Neuronal stem cell (in vitro differentiated cells): ENCODE data around the gene SPRED1. TPM values are rescaled to one million over a fixed set of nuclear protein-coding genes. Genes with fewer than 3 reads are reported as not detected.
A peak's percentile ranks its signal among the peaks of the same experiment; 100 is the strongest.

ENCODE experiments used
- DNase-seq: peaks from one replicate; pipeline ENCODE4 v3.0.0-alpha.2; 2013; ENCODE audit warnings: low spot score
- H2AFZ ChIP-seq: one replicate; pipeline ENCODE4 v1.6.1; 2013; ENCODE audit warnings: mild to moderate bottlenecking, low read length, inconsistent platforms
- H2AK5ac ChIP-seq: 2 replicates; pipeline ENCODE4 v1.6.1; 2013; ENCODE audit warnings: low read depth, mild to moderate bottlenecking, inconsistent platforms, low read length, moderate library complexity, mixed read lengths
- H2BK120ac ChIP-seq: 2 replicates; pipeline ENCODE4 v1.6.1; 2013; ENCODE audit warnings: low read depth, mild to moderate bottlenecking, inconsistent platforms, low read length, moderate library complexity, mixed read lengths
- H2BK12ac ChIP-seq: one replicate; pipeline ENCODE4 v1.6.1; 2013; ENCODE audit warnings: low read length, inconsistent platforms
- H2BK15ac ChIP-seq: 2 replicates; pipeline ENCODE4 v1.6.1; 2013; ENCODE audit warnings: mild to moderate bottlenecking, low read length, inconsistent platforms, mixed read lengths
- H2BK5ac ChIP-seq: one replicate; pipeline ENCODE4 v1.6.1; 2013; ENCODE audit warnings: inconsistent platforms, mild to moderate bottlenecking, low read length, moderate library complexity
- H3K14ac ChIP-seq: one replicate; pipeline ENCODE4 v1.6.1; 2013; ENCODE audit warnings: low read length, inconsistent platforms
- H3K18ac ChIP-seq: 2 replicates; pipeline ENCODE4 v1.6.1; 2013; ENCODE audit warnings: low read length, inconsistent platforms
- H3K23ac ChIP-seq: 2 replicates; pipeline ENCODE4 v1.6.1; 2013; ENCODE audit warnings: low read depth, mild to moderate bottlenecking, mixed read lengths, low read length, inconsistent platforms; ENCODE audit not compliant: poor library complexity
- H3K27ac ChIP-seq: replicated peaks from 3 replicates; pipeline ENCODE4 v1.5.1; 2013; ENCODE audit warnings: low read length, inconsistent platforms
- H3K27me3 ChIP-seq, 3 experiments: 2 replicates each; pipeline ENCODE4 v1.6.1; 2013; ENCODE audit warnings: low read length in 3 of 3, mild to moderate bottlenecking in 2 of 3, inconsistent platforms in 1 of 3, low read depth in 1 of 3, mixed read lengths in 1 of 3, moderate library complexity in 1 of 3; ENCODE audit not compliant: control insufficient read depth in 3 of 3, insufficient read depth in 3 of 3
- H3K36me3 ChIP-seq, 2 donors: replicated peaks in 1 of 2; 2 replicates each; pipeline ENCODE4 v1.6.1; 2013; ENCODE audit warnings: low read length in 2 of 2; ENCODE audit not compliant: control insufficient read depth in 2 of 2, insufficient read depth in 2 of 2
- H3K4ac ChIP-seq: 2 replicates; pipeline ENCODE4 v1.6.1; 2013; ENCODE audit warnings: inconsistent platforms, mild to moderate bottlenecking, low read length, moderate library complexity
- H3K4me1 ChIP-seq, 2 donors: 1 replicate in 1 of 2; 2 replicates in 1 of 2; pipeline ENCODE4 v1.6.1; 2013; ENCODE audit warnings: low read length in 2 of 2, low read depth in 1 of 2; ENCODE audit not compliant: control insufficient read depth in 2 of 2, insufficient read depth in 1 of 2
- H3K4me2 ChIP-seq: one replicate; pipeline ENCODE4 v1.6.1; 2013; ENCODE audit warnings: mild to moderate bottlenecking, low read length, inconsistent platforms; ENCODE audit not compliant: insufficient read depth, poor library complexity, severe bottlenecking
- H3K4me3 ChIP-seq, 2 donors: 2 replicates each; pipeline ENCODE4 v1.5.1; 2013; ENCODE audit warnings: low read length in 2 of 2, mild to moderate bottlenecking in 2 of 2, inconsistent platforms in 1 of 2, moderate library complexity in 1 of 2
- H3K79me1 ChIP-seq: one replicate; pipeline ENCODE4 v1.6.1; 2013; ENCODE audit warnings: low read depth, mild to moderate bottlenecking, inconsistent platforms, low read length, moderate library complexity
- H3K9ac ChIP-seq: one replicate; pipeline ENCODE4 v1.6.1; 2013; ENCODE audit warnings: mild to moderate bottlenecking, low read depth, low read length, inconsistent platforms; ENCODE audit not compliant: poor library complexity
- H3K9me3 ChIP-seq, 2 donors: replicated peaks in 1 of 2; 2 replicates each; pipeline versions ENCODE3 to v1.6.1; 2013; ENCODE audit warnings: low read length in 2 of 2, mild to moderate bottlenecking in 2 of 2, inconsistent platforms in 1 of 2, low read depth in 1 of 2, mixed read lengths in 1 of 2, moderate library complexity in 1 of 2; ENCODE audit not compliant: control insufficient read depth in 2 of 2, insufficient read depth in 1 of 2
- H4K8ac ChIP-seq: one replicate; pipeline ENCODE4 v1.6.1; 2013; ENCODE audit warnings: low read depth, mild to moderate bottlenecking, inconsistent platforms, low read length, moderate library complexity
- H4K91ac ChIP-seq: one replicate; pipeline ENCODE4 v1.6.1; 2013; ENCODE audit warnings: low read length, low read depth, mild to moderate bottlenecking, inconsistent platforms; ENCODE audit not compliant: poor library complexity
- WGBS, 2 donors: extraction: QIAGEN DNeasy Blood & Tissue Kit; methylation state at CpG; one replicate each; pipeline ENCODE4 v1.1.7; 2013; ENCODE audit warnings: missing lambda C conversion rate in 2 of 2, mixed read lengths in 1 of 2; ENCODE audit not compliant: insufficient read length in 2 of 2, insufficient replicate concordance in 1 of 2; ENCODE audit errors: extremely low coverage in 2 of 2; 5-methylcytosine and 5-hydroxymethylcytosine counted together
- polyA plus RNA-seq, 2 experiments: library from polyadenylated mRNA; stranded (reverse); fragments of 200-250 nt; gene quantifications; one replicate each; pipeline ENCODE4 v1.2.3, GENCODE V29; 2013

The SPRED1 gene
- polyA plus RNA-seq (2013, experiment 1 of 2), result 20.9 TPM
- 21.3 TPM for polyA plus RNA-seq (2013, experiment 2 of 2)

DNA sequence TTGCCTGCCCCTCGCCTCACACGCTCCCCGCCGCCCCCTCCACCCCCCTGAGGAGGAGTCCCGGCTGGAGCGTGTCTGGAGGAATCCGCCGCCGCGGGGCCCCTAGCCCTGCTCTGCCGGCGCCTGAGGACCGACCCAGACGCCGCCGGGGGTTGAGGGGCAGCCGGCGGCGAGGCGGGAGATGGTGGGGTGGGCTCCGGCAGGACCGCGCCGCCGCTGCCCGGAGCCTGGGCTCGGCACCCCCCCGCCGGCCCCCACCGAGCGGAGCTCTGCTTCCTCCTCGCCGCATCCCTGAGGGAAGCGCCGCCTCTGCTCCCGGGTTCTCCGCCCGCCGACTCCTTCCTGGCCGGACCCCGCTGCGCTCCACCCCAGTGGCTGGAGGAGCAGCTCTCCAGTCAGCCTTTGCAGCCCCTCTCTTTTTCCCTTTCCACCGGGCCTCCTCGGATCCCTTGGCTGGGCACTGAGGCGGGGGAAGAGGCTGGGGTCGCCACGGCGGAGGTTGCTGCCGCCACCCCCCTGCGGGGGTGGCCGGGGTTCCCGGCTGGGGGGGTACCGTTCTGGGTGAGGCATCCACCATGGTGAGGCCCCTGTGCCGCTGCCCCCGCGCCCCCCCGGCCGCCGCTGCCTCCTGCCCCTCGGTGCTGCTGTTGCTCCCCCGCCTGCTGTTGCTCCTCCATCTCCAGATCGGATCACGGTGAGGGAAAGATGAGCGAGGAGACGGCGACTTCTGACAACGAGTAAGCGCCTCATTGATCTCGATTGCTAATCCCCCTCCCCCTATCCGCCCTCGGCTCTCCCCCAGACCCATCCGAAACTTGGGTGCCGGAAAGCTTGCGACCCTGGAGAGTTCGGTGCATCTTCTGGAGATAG, at the start of gene SPRED1:
TSS of gene SPRED1 (plus strand) at position 356 of the 870 bp plus-strand sequence. CDS start at position 706, 350 bp downstream.
- Histone ChIP-seq H3K27me3 (no peaks in the 10 kb centered on the region), H2BK12ac (no peak within 1 kb of the TSS), H3K27ac (peak within 1 kb of the TSS; percentile 100), H4K91ac (peak within 1 kb of the TSS; percentile 86), H2BK5ac (peak within 1 kb of the TSS; percentile 98), H3K4me2 (peak within 1 kb of the TSS; percentile 79), H2BK120ac (peak within 1 kb of the TSS; percentile 81), H3K14ac (no peak within 1 kb of the TSS), H3K79me1 (no peaks in the 10 kb centered on the region), H3K4me3 (peak within 1 kb of the TSS; percentile 76 to 99), H3K23ac (peak within 1 kb of the TSS; percentile 92), H2AK5ac (peak within 1 kb of the TSS; percentile 97), H2BK15ac (peak within 1 kb of the TSS; percentile 84), H3K18ac (peak within 1 kb of the TSS; percentile 99), H3K4ac (no peak within 1 kb of the TSS), H3K9ac (peak within 1 kb of the TSS; percentile 95), H3K4me1 (peaks cover 4 to 19% of the 10 kb centered on the region in 2 donors), H2AFZ (peak within 1 kb of the TSS; percentile 84), H4K8ac (no peak within 1 kb of the TSS), H3K9me3 (no peaks in the 10 kb centered on the region), H3K36me3 (peaks cover 0 to 12% of the 10 kb centered on the region in 2 donors)
- DNase-seq, result peak; percentile 74
- no CpG with 5 or more reads among the region's 75 CpGs for WGBS, 2 donors

DNA sequence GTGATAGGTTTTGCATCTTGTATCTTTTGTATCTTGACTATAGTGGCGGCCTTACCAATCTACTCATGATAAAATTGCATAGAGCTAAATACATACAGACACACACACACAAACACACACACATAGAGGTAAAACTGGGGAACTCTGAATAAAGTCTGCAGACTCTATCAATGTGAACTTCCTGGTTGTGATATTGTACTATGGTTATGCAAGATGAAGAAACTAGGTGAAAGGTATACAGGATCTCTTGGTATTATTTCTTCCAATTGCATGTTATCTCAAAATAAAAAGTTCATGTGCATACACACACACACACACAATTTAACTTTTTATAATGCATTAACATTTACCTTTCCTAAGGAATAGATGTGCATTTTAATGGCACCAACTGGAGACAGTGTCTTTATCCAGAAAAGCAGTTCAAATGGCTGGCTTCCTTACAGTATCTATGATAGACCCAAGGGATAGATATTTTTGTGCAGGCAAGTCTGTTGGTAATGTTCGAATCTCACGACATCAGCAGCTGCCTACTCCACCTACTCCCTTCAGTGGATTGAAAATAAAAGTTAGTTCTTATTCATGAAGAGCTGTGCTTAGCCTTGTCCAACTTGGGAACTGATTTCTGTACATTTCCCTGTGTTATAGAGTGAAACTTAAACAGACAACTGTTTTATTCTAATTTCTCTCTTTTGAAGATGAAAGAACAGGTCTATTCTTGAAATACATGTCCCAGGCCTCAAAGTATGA, 46.9 kb upstream of the SPRED1 start:
- no peak overlapping the region for H4K8ac ChIP-seq
- no peak overlapping the region for H2BK120ac ChIP-seq
- no peak overlapping the region for H3K4me3 ChIP-seq
- H3K18ac ChIP-seq, result no peak overlapping the region
- no peak overlapping the region for H3K9ac ChIP-seq
- no peaks in the 10 kb centered on the region for H3K36me3 ChIP-seq
- H4K91ac ChIP-seq, result no peak overlapping the region
- no peak for DNase-seq
- no peaks in the 10 kb centered on the region for H3K79me1 ChIP-seq
- no peak overlapping the region for H2AFZ ChIP-seq
- H3K4ac ChIP-seq, result no peak overlapping the region
- H3K27me3 ChIP-seq, result no peaks in the 10 kb centered on the region
- H3K27ac ChIP-seq, result no peak overlapping the region
- no peak overlapping the region for H2BK12ac ChIP-seq
- WGBS, 2 donors, result no CpG with 5 or more reads among the region's 3 CpGs
- H2BK5ac ChIP-seq, result no peak overlapping the region
- no peak overlapping the region for H3K4me2 ChIP-seq
- no peak overlapping the region for H2AK5ac ChIP-seq
- peaks cover 0 to 8% of the 10 kb centered on the region in 2 donors for H3K9me3 ChIP-seq
- peaks cover 0 to 7% of the 10 kb centered on the region in 2 donors for H3K4me1 ChIP-seq
- no peak overlapping the region for H3K14ac ChIP-seq
- H2BK15ac ChIP-seq, result no peak overlapping the region
- H3K23ac ChIP-seq, result no peak overlapping the region

DNA sequence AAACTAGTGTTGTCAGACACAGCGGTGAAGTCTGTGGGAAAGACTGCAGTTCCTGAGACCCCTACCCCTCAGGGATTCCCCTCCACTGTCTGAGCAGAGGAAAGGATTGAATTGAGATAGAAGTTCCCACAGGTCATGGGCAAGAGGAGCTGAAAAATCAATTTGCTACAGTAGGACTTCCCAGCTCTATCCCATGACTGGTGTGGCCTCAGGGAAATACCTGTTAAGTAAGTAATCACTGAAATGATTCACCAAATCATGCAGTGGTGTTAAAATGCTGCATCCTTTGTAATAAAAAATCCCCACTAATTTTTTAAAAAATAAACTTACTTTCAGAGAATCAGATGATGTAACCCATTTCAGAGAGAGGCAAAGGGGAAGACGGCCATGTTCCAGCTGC, 45.0 kb upstream of the SPRED1 start:
- Histone ChIP-seq H2BK120ac (no peak overlapping the region), H3K18ac (no peak overlapping the region), H3K9ac (no peak overlapping the region), H3K27me3 (no peaks in the 10 kb centered on the region), H3K27ac (no peak overlapping the region), H3K36me3 (no peaks in the 10 kb centered on the region), H4K8ac (no peak overlapping the region), H2BK12ac (no peak overlapping the region), H3K23ac (no peak overlapping the region), H2AFZ (peak overlapping the region; percentile 72), H3K79me1 (no peaks in the 10 kb centered on the region), H3K4ac (no peak overlapping the region), H3K4me1 (peaks cover 0 to 3% of the 10 kb centered on the region in 2 donors), H2BK5ac (no peak overlapping the region), H4K91ac (no peak overlapping the region), H2AK5ac (no peak overlapping the region), H2BK15ac (no peak overlapping the region), H3K9me3 (peaks cover 0 to 8% of the 10 kb centered on the region in 2 donors), H3K4me2 (no peak overlapping the region), H3K4me3 (no peak overlapping the region), H3K14ac (no peak overlapping the region)
- DNase-seq, result no peak
- no CpG with 5 or more reads among the region's 2 CpGs for WGBS, 2 donors

DNA sequence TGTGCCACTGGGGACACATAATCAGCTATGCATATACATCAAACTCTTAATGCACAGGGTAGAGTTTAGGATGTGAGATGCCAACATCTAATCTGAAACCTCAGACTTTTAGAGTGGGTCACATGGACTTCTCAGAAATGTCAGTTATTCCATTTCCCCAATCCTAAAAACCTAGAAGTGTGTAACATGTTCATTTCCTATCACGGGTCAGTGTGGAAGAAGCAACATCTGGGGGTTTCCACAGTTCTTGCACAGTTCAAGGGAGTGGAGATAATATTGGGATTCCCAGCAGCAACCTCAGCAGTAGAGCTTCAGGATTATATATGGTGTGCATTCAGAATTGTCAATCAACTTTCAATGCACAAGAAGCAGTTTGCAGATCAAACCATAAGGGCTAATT, 44.4 kb upstream of the SPRED1 start:
- Histone ChIP-seq H3K4ac (no peak overlapping the region), H3K4me1 (peaks cover 0 to 3% of the 10 kb centered on the region in 2 donors), H2AFZ (no peak overlapping the region), H2BK15ac (no peak overlapping the region), H3K9me3 (peaks cover 0 to 6% of the 10 kb centered on the region in 2 donors), H4K8ac (no peak overlapping the region), H3K79me1 (no peaks in the 10 kb centered on the region), H3K36me3 (no peaks in the 10 kb centered on the region), H3K27ac (no peak overlapping the region), H4K91ac (no peak overlapping the region), H2BK120ac (no peak overlapping the region), H2BK5ac (no peak overlapping the region), H3K14ac (no peak overlapping the region), H3K9ac (no peak overlapping the region), H3K23ac (no peak overlapping the region), H2BK12ac (no peak overlapping the region), H2AK5ac (no peak overlapping the region), H3K27me3 (no peaks in the 10 kb centered on the region), H3K18ac (no peak overlapping the region), H3K4me2 (no peak overlapping the region), H3K4me3 (no peak overlapping the region)
- no peak for DNase-seq
- no CpG with 5 or more reads among the region's 1 CpG for WGBS, 2 donors
